ENCODE measurements around the gene NFRKB.

NFRKB gene

DNA sequence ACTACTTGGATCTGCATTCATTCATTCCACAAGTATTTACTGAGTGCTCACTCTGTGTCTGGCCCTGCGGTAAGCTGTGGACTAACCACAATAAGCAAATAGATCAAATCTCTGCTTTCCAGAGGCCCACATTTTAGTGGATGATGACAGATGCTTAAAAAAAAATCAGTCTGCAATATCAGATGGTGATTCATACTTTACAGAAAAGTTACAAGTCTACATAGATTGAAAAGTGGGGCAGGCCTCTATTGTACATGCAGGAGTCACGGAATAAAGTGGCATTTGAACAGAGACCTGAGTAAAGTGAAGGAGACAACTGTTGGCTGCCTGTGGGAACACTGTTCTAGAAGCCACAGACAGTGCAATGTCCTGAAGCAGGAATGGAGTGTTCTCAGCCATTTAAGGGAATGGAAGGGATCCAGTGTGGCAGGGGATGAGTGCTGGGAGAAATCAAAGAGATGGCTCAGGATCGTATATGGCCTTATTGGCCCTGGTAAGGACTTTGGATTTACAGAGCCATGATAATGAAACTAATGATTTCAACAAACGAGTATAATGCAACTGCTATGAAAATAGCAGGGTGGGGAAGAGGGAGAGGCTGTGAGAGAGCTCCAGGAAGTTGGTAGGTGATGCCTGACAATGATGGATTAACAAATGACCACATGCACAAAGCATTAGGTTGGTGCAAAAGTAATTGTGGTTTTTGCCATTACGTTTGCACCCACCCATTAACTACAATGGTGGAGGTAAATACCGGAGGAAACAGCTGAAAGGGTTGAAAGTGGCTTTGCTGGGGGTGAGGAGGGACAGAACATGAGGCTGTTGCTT lies 48.7 kb downstream of the NFRKB start:
- no peak for DNase-seq (ENCODE audit: low read depth in 2 of 2)

All from stimulated activated CD4-positive, alpha-beta T cell treated with anti-CD3 and anti-CD28 coated beads, Interleukin-1b, Interleukin-23, amount 100 ng/mL, for 4 hours (primary cell).